ENCODE results near the gene C1orf116. TPM values are rescaled to one million over a fixed set of nuclear protein-coding genes. Genes with fewer than 3 reads are reported as not detected.

The C1orf116 gene
- total and polyA plus RNA-seq, 5 experiments from 2014 or later, result 0.14 to 0.16 TPM; not detected in 3

DNA sequence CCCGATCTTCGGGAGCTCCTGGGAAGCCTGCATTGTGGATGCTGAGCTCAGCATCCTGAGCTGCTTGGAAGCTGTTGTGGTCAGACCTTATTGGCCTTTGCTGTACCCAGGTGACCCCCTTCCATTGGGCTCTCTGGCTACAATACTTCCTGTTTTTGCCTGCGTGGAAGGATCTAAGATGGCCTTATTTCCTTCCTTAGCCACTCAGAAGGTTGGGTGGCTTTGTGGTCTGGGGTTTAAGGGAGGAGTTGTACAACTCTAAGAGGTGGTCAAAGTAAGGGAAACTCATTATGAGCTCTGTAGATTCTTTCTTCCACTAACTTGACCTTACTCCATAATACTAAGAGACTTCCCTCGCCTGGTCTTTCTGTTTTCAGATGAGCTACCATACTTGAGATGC lies 38.3 kb upstream of the C1orf116 start:
- no peaks in the 10 kb centered on the region for H3K9me3 Mint-ChIP-seq
- POLR2A ChIA-PET, result interaction anchor here (0.9 to 2.0 kb wide), 5 partner anchors 16 to 251 kb away, joined by 3 to 14 read pairs (median 4); partner anchors contain the start of genes CD55, PFKFB2 and YOD1
- no peaks in the 10 kb centered on the region for H3K27me3 Mint-ChIP-seq
- H3K36me3 Mint-ChIP-seq, result peaks cover 0 to 9% (median 5%) of the 10 kb centered on the region in 3 donors
- peaks cover 20 to 46% (median 42%) of the 10 kb centered on the region in 4 donors for H3K4me1 Mint-ChIP-seq
- ATAC-seq (peak; percentile 37 to 42), DNase-seq (peak in 2 of 10 donors; percentile 15 to 27)
- H3K4me3 Mint-ChIP-seq, result peak overlapping the region; percentile 48 to 79 (median 64)
- peak overlapping the region; percentile 72 to 95 (median 90) for H3K27ac Mint-ChIP-seq

DNA sequence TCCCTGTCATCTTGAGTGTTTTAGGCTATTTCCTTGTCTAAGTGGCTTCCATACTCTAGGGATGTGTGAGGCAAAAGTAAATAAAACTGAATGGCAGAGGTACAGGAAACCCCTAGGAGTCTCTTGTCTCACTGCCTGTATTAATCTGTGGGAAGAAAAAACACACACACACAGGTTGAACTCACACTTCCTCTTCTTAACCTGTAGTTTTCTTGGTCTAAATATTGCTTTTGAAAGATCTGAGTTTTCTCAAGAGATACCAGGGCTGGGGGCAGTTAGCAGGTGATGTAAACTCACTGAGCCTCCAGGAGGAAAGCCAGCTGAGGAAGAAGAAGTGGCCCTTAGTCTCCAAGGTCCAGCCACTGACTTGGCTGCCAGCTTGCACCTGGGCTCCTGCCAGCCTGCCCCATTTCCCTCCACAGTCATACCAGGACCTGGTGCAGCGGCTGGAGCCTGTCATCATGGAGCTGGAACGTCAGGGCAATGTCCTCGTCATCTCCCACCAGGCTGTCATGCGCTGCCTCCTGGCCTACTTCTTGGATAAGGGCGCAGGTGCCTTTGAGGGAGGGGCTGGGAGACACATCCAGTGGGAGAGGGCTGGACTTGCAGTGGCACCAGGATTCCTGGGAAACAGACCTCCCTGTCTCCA lies 37.4 kb upstream of the C1orf116 start:
- POLR2A ChIA-PET, result interaction anchor here (0.9 to 1.4 kb wide), 2 partner anchors 20 to 251 kb away, joined by 3 to 5 read pairs; partner anchors contain the start of genes CD55 and YOD1
- DNase-seq (no peak), ATAC-seq (peak in 1 of 2 donors; percentile 28)
- Mint-ChIP-seq H3K4me3 (peak overlapping the region in 6 of 10 donors; percentile 31 to 78 (median 56)), H3K4me1 (peaks cover 20 to 46% (median 42%) of the 10 kb centered on the region in 4 donors), H3K36me3 (peaks cover 0 to 15% (median 5%) of the 10 kb centered on the region in 3 donors), H3K27ac (peak overlapping the region; percentile 18 to 95 (median 86)), H3K9me3 (no peaks in the 10 kb centered on the region), H3K27me3 (no peaks in the 10 kb centered on the region)

DNA sequence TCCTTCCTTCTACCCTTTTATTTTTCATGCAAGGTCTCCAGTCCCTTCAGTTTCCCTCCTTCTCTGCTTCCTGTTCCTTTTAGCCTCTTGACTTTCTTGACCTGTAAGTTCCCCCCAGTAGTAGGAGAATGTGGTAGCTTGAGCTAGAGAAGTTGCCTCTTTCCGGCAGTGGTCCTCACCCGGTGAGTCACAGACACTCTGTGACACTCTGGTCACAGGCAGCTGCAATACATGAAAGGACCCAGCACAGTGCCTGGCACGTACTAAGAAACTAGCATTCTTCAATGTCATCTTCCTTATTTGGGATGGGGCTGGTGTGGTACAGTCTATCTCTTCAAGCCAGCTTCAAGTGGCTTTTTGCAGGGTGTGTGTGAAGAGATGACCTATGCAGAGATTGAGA lies 36.5 kb upstream of the C1orf116 start:
- H3K27me3 Mint-ChIP-seq, result no peaks in the 10 kb centered on the region
- peak overlapping the region; percentile 28 to 91 (median 71) for H3K27ac Mint-ChIP-seq
- H3K4me1 Mint-ChIP-seq, result peaks cover 20 to 46% (median 42%) of the 10 kb centered on the region in 4 donors
- DNase-seq (no peak), ATAC-seq (peak; percentile 27 to 47)
- peak overlapping the region in 6 of 10 donors; percentile 4 to 65 (median 30) for H3K4me3 Mint-ChIP-seq
- H3K9me3 Mint-ChIP-seq, result no peaks in the 10 kb centered on the region
- POLR2A ChIA-PET, result interaction anchor here (1.1 kb wide), 1 partner anchor 16 kb away, joined by 4 read pairs; the partner anchor contains the start of gene PFKFB2
- peaks cover 0 to 22% (median 5%) of the 10 kb centered on the region in 3 donors for H3K36me3 Mint-ChIP-seq

- Mint-ChIP-seq H3K27ac (peak overlapping the region in 1 of 10 donors; percentile 62), H3K36me3 (peaks cover 1 to 36% (median 5%) of the 10 kb centered on the region in 3 donors), H3K4me1 (peaks cover 18 to 44% (median 40%) of the 10 kb centered on the region in 4 donors), H3K4me3 (no peak overlapping the region), H3K9me3 (no peaks in the 10 kb centered on the region), H3K27me3 (no peaks in the 10 kb centered on the region)
- POLR2A ChIA-PET, result no interaction called here
- no peak for ATAC-seq
- DNase-seq, result no peak
Measured at GRCh38 chr1:207067665-207068064, 35.1 kb upstream of the C1orf116 start.

- H3K27me3 Mint-ChIP-seq, result no peaks in the 10 kb centered on the region
- peak overlapping the region in 1 of 10 donors; percentile 62 for H3K27ac Mint-ChIP-seq
- no peaks in the 10 kb centered on the region for H3K9me3 Mint-ChIP-seq
- no peak overlapping the region for H3K4me3 Mint-ChIP-seq
- peaks cover 6 to 41% (median 10%) of the 10 kb centered on the region in 3 donors for H3K36me3 Mint-ChIP-seq
- peaks cover 17 to 42% (median 35%) of the 10 kb centered on the region in 4 donors for H3K4me1 Mint-ChIP-seq
- ATAC-seq (no peak), DNase-seq (no peak)
- POLR2A ChIA-PET, result no interaction called here
Measured at GRCh38 chr1:207067185-207067584, 34.6 kb upstream of the C1orf116 start.

DNA sequence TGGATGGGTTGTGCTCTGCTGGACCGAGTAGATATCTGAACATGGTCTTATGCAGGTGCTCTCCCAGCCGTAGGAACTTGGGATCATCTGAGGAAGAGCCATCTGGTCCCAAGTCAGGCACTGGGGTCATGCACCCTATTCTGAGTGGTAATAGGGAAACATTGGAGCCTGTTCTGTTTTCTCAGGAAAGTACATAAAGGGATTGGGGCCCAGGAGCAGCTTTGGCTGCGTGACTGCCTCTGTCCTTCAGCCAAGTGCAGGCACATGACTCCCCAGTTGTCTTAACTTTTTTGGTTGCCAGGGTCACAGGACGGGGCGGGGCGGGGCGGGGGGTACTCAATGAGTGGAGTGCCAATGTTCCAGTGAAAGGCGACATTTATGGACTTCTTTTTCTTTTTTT lies 32.0 kb upstream of the C1orf116 start:
- Mint-ChIP-seq H3K9me3 (no peaks in the 10 kb centered on the region), H3K27ac (no peak overlapping the region), H3K4me3 (no peak overlapping the region), H3K4me1 (peaks cover 7 to 16% (median 8%) of the 10 kb centered on the region in 4 donors), H3K36me3 (peaks cover 6 to 54% (median 14%) of the 10 kb centered on the region in 3 donors), H3K27me3 (no peaks in the 10 kb centered on the region)
- DNase-seq (no peak), ATAC-seq (no peak)
- POLR2A ChIA-PET, result no interaction called here

GRCh38 chr1:207063014-207063413 lies 30.5 kb upstream of the C1orf116 start:
- POLR2A ChIA-PET, result no interaction called here
- no peak for ATAC-seq
- Mint-ChIP-seq H3K27me3 (no peaks in the 10 kb centered on the region), H3K36me3 (peaks cover 6 to 49% (median 14%) of the 10 kb centered on the region in 3 donors), H3K4me1 (peaks cover 0 to 11% (median 4%) of the 10 kb centered on the region in 4 donors), H3K27ac (no peak overlapping the region), H3K9me3 (no peaks in the 10 kb centered on the region), H3K4me3 (no peak overlapping the region)
- DNase-seq, result no peak

GRCh38 chr1:207062058-207062457 lies 29.5 kb upstream of the C1orf116 start:
- no peak for DNase-seq
- POLR2A ChIA-PET, result no interaction called here
- no peaks in the 10 kb centered on the region for H3K9me3 Mint-ChIP-seq

DNA sequence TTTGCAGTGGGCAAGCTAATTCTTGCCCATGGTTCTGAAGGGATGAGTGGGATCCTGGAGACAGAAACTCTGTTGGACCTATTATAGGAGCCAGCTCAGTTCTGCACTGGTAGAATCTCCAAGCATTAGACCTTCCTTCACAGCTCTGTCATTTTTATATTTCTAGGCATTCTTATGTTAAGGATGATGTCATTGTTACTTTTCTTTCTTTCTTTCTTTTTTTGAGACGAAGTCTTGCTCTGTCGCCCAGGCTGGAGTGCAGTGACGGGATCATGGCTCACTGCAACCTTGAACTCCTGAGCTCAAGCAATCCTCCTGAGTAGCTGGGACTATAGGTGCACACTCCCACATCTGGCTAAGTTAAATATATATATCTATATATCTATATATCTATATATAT lies 28.0 kb upstream of the C1orf116 start:
- H3K27ac Mint-ChIP-seq, result no peak overlapping the region
- peaks cover 0 to 11% (median 6%) of the 10 kb centered on the region in 4 donors for H3K4me1 Mint-ChIP-seq
- DNase-seq (no peak), ATAC-seq (no peak)
- POLR2A ChIA-PET, result interaction anchor here (0.6 to 0.9 kb wide), 2 partner anchors 11 to 15 kb away, joined by 3 to 4 read pairs; no protein-coding TSS in a partner anchor
- no peak overlapping the region for H3K4me3 Mint-ChIP-seq
- H3K27me3 Mint-ChIP-seq, result no peaks in the 10 kb centered on the region
- no peaks in the 10 kb centered on the region for H3K9me3 Mint-ChIP-seq
- H3K36me3 Mint-ChIP-seq, result peaks cover 6 to 46% (median 9%) of the 10 kb centered on the region in 3 donors

More at GRCh38 chr1:207062058-207062457, 29.5 kb upstream of the C1orf116 start:
- no peak overlapping the region for H3K27ac Mint-ChIP-seq
- no peaks in the 10 kb centered on the region for H3K27me3 Mint-ChIP-seq
- peaks cover 0 to 11% (median 4%) of the 10 kb centered on the region in 4 donors for H3K4me1 Mint-ChIP-seq
- H3K36me3 Mint-ChIP-seq, result peaks cover 6 to 48% (median 9%) of the 10 kb centered on the region in 3 donors
- H3K4me3 Mint-ChIP-seq, result no peak overlapping the region
- ATAC-seq, result no peak

DNA sequence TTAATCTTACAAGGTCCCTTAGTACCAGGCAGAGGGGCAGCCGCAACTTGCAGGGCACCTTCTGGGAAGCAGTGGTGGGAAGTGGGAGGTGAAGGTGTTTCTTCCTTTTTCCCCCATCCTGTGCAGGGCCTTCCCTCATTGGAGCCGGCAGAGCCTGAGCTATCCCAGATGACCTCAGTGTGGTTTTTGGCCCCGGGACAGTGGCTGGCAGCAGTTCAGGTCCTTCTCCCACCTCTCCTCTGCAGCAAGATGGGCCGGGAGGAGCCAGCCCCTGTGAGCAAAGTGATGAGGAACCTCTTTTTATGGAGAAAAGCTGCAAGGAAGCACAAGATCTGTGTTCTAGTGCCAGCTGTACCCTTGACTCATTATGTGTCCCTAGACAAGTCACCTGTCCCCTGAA lies 27.3 kb upstream of the C1orf116 start:
- no peak for DNase-seq
- Mint-ChIP-seq H3K4me1 (peaks cover 1 to 16% (median 7%) of the 10 kb centered on the region in 4 donors), H3K27me3 (no peaks in the 10 kb centered on the region), H3K4me3 (no peak overlapping the region), H3K27ac (no peak overlapping the region), H3K36me3 (peaks cover 6 to 41% (median 9%) of the 10 kb centered on the region in 3 donors), H3K9me3 (no peaks in the 10 kb centered on the region)
- POLR2A ChIA-PET, result interaction anchor here (0.6 to 0.9 kb wide), 2 partner anchors 12 to 14 kb away, joined by 3 to 4 read pairs; no protein-coding TSS in a partner anchor
- ATAC-seq, result no peak

DNA sequence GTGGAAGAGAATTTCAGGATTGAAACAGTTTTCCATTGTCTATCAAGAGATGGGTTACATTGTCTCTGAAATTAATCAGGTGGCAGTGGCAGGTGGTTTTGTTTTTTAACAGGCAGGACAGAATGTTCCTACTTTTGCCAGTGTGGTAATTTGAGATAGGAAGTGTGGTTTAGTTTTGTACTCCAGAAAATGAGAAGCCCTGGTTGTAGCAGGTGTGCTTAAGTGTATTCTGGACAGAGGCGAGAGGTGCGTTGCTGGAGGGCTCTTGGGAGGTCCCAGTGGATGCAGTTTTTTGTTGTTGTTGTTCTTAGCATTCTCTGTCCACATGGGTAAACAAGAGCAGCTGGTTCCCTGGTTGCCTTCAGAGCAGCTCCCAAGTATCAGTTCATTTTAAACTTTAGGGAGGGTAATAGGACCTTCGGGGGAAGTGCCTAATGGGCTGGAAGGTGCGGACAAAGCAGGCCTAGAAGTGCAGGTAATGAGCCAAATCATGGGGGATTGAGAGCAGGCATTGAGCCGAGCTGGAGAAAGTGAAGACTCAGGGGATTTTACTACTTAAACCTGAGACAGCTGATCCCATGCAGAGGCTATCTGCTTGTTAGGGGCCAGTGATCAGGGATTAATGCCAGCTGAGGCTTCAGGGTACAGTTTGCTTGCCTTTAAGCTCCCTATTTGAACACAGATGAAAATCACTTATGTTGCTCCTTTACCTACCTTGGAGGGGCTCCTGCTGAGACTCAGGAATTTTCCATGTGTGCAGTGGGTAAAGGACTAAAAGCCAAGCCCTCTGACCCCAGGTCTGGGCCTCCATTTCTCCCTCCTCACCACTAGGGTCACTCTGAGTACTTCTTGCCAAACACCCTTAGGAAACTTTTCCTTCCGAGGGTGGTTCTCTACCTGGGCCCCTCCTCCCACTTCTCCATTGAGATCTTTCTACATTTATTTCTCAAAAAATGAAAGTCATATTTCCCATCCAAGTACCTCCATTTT lies 26.6 kb upstream of the C1orf116 start:
- Mint-ChIP-seq H3K9me3 (no peaks in the 10 kb centered on the region), H3K27ac (peak overlapping the region in 1 of 10 donors; percentile 5), H3K27me3 (no peaks in the 10 kb centered on the region), H3K4me3 (no peak overlapping the region), H3K4me1 (peaks cover 2 to 23% (median 12%) of the 10 kb centered on the region in 4 donors), H3K36me3 (peaks cover 6 to 36% (median 9%) of the 10 kb centered on the region in 3 donors)
- ATAC-seq, result no peak
- no peak for DNase-seq
- POLR2A ChIA-PET, result no interaction called here

DNA sequence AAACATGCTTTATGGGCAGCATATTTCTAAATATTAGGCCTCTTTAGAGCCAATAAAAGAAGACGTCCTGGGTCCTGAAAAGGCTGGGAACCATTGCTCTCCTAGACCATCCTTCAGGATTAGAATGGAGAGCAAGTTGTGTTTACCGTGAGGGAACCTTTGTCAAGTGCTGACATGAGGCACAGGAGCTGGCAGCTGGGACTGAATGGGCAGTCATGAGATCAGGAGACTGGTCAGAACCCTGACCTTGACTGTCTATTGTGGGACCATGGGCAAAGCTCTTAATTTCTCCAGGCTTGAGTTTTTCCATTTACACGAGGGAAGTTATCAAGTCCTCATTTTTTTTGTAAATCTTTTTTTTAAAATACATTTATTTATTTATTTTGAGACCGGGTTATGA lies 25.7 kb upstream of the C1orf116 start:
- no peak overlapping the region for H3K27ac Mint-ChIP-seq
- H3K36me3 Mint-ChIP-seq, result peaks cover 6 to 27% (median 9%) of the 10 kb centered on the region in 3 donors
- H3K4me3 Mint-ChIP-seq, result no peak overlapping the region
- DNase-seq (no peak), ATAC-seq (no peak)
- H3K9me3 Mint-ChIP-seq, result no peaks in the 10 kb centered on the region
- no peaks in the 10 kb centered on the region for H3K27me3 Mint-ChIP-seq
- POLR2A ChIA-PET, result no interaction called here
- H3K4me1 Mint-ChIP-seq, result peaks cover 2 to 29% (median 17%) of the 10 kb centered on the region in 4 donors
